ENCODE measurements around the gene FOXL3. TPM values are rescaled to one million over a fixed set of nuclear protein-coding genes. Genes with fewer than 3 reads are reported as not detected.

Gene FOXL3
- total RNA-seq, 4 donors from 2014 or later: not detected

DNA sequence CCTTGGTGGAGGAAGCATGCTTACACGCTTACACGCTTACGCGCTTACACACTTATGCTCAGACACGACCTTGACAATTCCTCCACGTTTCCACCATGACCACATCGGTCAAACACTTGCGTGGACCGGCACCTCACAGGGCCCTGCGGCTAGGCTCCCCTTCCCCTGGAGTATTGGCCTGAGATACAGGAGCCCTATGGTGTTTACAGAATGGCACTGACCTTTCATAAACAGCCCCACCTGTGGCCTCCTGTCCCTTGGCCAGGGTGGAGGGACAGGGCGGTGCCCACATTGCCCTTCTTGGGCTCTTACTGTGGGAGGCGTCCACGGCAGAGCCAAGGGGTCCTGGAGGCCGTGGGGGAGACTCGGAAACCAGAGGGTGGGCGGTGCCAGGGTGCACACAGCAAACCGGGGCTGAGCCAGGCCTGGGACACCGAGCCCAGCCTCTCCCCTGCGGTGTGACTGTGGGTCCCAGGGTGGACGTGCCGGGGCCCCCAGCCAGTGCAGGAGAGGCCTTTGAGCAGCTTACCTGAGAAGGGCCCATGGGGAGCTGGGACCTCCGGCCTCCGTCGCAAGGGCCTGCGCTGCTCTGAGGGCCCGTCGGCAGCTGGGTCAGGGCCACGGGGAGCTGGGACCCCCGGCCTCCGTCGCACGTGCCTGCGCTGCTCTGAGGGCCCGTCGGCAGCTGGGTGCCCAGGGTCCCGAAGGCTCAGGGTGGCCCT lies 44.2 kb upstream of the FOXL3 start:
- no peaks in the 10 kb centered on the region for H3K36me3 ChIP-seq
- no peak for DNase-seq
- no peak overlapping the region for H3K27ac ChIP-seq
- no peak for TF ChIP-seq POLR2A (IDR thresholded peaks at IDR 0.05)
- TF ChIP-seq, protein P1, sequence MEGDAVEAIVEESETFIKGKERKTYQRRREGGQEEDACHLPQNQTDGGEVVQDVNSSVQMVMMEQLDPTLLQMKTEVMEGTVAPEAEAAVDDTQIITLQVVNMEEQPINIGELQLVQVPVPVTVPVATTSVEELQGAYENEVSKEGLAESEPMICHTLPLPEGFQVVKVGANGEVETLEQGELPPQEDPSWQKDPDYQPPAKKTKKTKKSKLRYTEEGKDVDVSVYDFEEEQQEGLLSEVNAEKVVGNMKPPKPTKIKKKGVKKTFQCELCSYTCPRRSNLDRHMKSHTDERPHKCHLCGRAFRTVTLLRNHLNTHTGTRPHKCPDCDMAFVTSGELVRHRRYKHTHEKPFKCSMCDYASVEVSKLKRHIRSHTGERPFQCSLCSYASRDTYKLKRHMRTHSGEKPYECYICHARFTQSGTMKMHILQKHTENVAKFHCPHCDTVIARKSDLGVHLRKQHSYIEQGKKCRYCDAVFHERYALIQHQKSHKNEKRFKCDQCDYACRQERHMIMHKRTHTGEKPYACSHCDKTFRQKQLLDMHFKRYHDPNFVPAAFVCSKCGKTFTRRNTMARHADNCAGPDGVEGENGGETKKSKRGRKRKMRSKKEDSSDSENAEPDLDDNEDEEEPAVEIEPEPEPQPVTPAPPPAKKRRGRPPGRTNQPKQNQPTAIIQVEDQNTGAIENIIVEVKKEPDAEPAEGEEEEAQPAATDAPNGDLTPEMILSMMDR (IDR thresholded peaks at IDR 0.05): no peak
- intact Hi-C loops (cut with DNase I; ENCODE audit: low total_unique reads): no loop called here
- no peaks in the 10 kb centered on the region for H3K27me3 ChIP-seq
- no peaks in the 10 kb centered on the region for H3K4me1 ChIP-seq
- H3K4me3 ChIP-seq: no peak overlapping the region
- H3K9me3 ChIP-seq: no peaks in the 10 kb centered on the region

DNA sequence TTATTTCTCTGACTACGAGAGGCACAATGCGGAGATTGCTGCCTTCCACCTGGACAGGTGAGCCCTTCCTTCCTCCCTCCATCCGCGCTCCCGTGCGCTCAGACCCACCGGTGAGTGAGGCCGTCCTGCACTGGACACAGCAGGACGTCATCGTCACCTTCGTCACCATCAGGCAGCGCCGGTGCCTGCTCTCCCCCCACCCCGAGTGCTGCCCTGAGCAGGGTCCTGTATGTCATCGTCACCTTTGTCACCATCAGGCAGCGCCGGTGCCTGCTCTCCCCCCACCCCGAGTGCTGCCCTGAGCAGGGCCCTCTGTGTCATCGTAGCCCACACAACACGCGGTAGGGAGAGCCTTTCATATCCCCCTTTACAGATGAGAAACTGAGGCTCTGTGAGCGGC lies 43.5 kb upstream of the FOXL3 start:
- Histone ChIP-seq H3K27me3 (no peaks in the 10 kb centered on the region), H3K4me1 (no peaks in the 10 kb centered on the region), H3K4me3 (no peak overlapping the region), H3K27ac (no peak overlapping the region), H3K9me3 (no peaks in the 10 kb centered on the region), H3K36me3 (no peaks in the 10 kb centered on the region)
- no peak for DNase-seq
- TF ChIP-seq, protein P1 (IDR thresholded peaks at IDR 0.05): no peak
- no peak for TF ChIP-seq POLR2A (IDR thresholded peaks at IDR 0.05)
- intact Hi-C loops (cut with DNase I; ENCODE audit: low total_unique reads): no loop called here

DNA sequence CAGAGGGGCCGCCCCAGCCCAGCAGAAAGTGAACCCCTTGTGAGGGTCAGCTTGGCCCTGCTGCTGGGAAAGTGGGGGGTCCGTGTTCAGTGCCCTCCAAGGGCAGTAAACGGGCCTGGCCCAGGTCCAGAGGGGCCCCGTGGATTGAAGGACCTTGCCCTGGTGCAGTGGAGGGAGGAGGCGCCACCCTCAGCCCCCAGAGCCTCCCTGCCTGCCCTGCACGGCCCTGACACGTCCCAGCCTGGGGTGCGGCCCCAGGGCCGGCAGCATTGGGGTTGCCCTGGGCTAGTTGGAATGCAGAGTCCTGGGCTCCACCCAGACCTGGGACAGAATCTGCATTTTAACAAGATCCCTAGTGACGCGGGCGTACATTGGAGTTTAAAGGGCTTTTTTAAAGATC lies 42.8 kb upstream of the FOXL3 start:
- no peak for TF ChIP-seq POLR2A (IDR thresholded peaks at IDR 0.05)
- TF ChIP-seq, protein P1 (IDR thresholded peaks at IDR 0.05): no peak
- no peak overlapping the region for H3K27ac ChIP-seq
- no peaks in the 10 kb centered on the region for H3K27me3 ChIP-seq
- no peaks in the 10 kb centered on the region for H3K36me3 ChIP-seq
- DNase-seq: no peak
- intact Hi-C loops (cut with DNase I; ENCODE audit: low total_unique reads): no loop called here
- H3K4me1 ChIP-seq: no peaks in the 10 kb centered on the region
- no peaks in the 10 kb centered on the region for H3K9me3 ChIP-seq
- no peak overlapping the region for H3K4me3 ChIP-seq

DNA sequence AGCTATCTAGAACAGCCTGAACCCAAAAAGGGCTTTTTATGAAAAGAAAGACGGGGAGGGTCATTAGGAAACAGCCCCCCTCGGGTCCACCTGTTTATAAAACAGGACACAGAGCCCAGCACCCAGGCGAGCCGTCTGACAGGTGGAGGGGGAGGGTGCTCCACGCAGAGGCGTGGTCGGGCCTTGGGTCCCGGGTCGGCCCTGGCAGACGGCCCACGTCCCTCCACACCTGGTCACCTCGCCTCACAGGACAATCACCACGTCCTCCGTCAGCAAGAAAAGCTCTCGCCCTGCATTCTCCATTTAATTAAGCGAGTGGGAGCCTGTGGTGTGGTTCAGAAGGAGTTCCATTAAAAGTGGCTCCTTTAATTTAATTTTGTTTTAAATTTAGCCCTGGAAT lies 42.3 kb upstream of the FOXL3 start:
- no peak for DNase-seq
- no peaks in the 10 kb centered on the region for H3K36me3 ChIP-seq
- intact Hi-C loops (cut with DNase I; ENCODE audit: low total_unique reads): no loop called here
- no peaks in the 10 kb centered on the region for H3K27me3 ChIP-seq
- H3K27ac ChIP-seq: no peak overlapping the region
- H3K4me1 ChIP-seq: no peaks in the 10 kb centered on the region
- TF ChIP-seq, protein P1 (IDR thresholded peaks at IDR 0.05): no peak
- no peak for TF ChIP-seq POLR2A (IDR thresholded peaks at IDR 0.05)
- H3K9me3 ChIP-seq: no peaks in the 10 kb centered on the region
- no peak overlapping the region for H3K4me3 ChIP-seq

DNA sequence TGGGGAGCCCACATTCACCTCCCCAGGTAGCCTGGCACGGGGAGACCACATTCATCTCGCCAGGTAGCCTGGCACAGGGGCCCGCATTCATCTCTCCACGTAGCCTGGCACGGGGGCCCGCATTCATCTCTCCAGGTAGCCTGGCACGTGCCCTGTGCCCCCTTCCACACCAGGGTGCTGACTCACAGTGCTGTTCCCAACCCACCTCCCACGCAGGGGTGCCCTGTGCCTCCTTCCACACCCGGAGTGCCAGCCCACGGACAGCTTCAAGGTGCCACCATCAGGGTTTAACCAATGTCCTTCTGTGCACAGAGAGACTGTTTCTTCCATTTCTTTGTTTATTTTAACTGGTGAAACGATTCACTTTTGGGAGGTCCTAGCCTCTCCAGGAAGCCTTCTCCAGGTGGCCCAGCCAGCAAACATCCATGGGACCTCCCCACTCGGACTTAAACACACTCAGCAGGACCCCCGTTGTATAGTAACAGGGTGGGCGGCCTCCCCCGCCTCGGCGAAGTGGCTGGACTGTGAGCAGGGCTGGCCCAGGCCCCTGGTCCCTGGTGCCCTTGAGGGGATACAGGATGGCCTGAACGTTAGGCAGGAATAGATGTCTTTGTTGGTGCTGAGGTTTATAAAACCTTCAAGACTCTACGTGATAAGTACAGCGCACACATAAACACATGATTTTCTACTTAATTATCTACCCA lies 41.1 kb upstream of the FOXL3 start:
- TF ChIP-seq POLR2A (IDR thresholded peaks at IDR 0.05): no peak
- TF ChIP-seq, protein P1 (IDR thresholded peaks at IDR 0.05): no peak
- Histone ChIP-seq H3K4me3 (no peak overlapping the region), H3K36me3 (no peaks in the 10 kb centered on the region), H3K9me3 (no peaks in the 10 kb centered on the region), H3K27me3 (no peaks in the 10 kb centered on the region), H3K27ac (no peak overlapping the region), H3K4me1 (no peaks in the 10 kb centered on the region)
- DNase-seq: no peak
- intact Hi-C loops (cut with DNase I; ENCODE audit: low total_unique reads): no loop called here

Data from uterus (tissue), 4 donors.